PFSK-1 (cell line): ENCODE data around the gene LHX4.

ENCODE experiments used
- FOXP2 ChIP-seq: optimal IDR thresholded peaks from 2 replicates; pipeline ENCODE3; 2011; ENCODE audit warnings: borderline replicate concordance, control low read depth, inconsistent platforms; ENCODE audit not compliant: insufficient read depth; ENCODE audit errors: extremely low read length, extremely low read depth
- POLR2AphosphoS5 ChIP-seq: IDR thresholded peaks from 2 replicates; pipeline ENCODE4 v1.6.1; 2012; ENCODE audit warnings: low read depth, mild to moderate bottlenecking, control low read depth, low read length, moderate library complexity
- REST ChIP-seq, 2 experiments: IDR thresholded peaks; 2 replicates each; pipeline versions ENCODE4 v1.6.1 to v1.8.0; 2011 to 2012; ENCODE audit warnings: low read depth in 2 of 2, low read length in 2 of 2, control low read depth in 1 of 2, inconsistent platforms in 1 of 2, mild to moderate bottlenecking in 1 of 2, moderate library complexity in 1 of 2; ENCODE audit not compliant: insufficient read depth in 1 of 2
- SIN3A ChIP-seq: IDR thresholded peaks from 2 replicates; pipeline ENCODE4 v1.6.1; 2012; ENCODE audit warnings: mild to moderate bottlenecking, low read length, moderate library complexity, borderline replicate concordance; ENCODE audit not compliant: insufficient read depth
- TAF1 ChIP-seq: IDR thresholded peaks from 2 replicates; pipeline ENCODE4 v1.6.1; 2012; ENCODE audit warnings: low read length, control low read depth, borderline replicate concordance; ENCODE audit not compliant: insufficient read depth

GRCh38 chr1:180261524-180262155 is 31.6 kb downstream of the LHX4 start:
- TF ChIP-seq TAF1 (no peak), SIN3A (no peak), POLR2AphosphoS5 (no peak), REST (IDR thresholded peaks at IDR 0.05; ENCODE audit: insufficient read depth in 1 of 2, low read depth in 2 of 2, low read length in 2 of 2) (no peak), FOXP2 (no peak)
